Measurements from ENCODE around the gene ZBTB16. TPM values are rescaled to one million over a fixed set of nuclear protein-coding genes. Genes with fewer than 3 reads are reported as not detected.

ZBTB16 gene
- total and polyA plus RNA-seq, 7 donors = 9.9 to 197 (median 99.5) TPM

DNA sequence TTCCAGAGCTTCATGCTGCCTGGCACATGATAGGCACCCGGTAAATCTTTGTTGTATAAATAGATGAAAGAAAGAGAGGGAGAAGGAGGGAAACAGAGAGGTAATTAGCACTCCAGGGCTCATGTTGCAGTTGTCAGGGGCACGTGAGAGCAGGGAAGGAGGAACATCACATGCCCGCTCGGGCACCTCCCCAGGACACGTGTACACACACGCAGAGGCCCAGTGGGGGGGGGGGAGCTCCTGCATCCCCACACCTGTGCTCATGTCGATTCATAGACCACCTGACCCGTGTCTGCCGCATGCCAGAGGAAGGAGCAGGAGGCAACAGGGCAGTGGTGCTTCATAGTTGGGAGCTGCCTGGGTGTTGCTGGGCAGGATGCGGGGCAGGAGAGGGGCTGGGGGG lies 199.6 kb downstream of the ZBTB16 start:
- Histone ChIP-seq H3K9me3 (no peaks in the 10 kb centered on the region), H3K27ac (peak overlapping the region; percentile 77 to 85 (median 78)), H3K36me3 (peaks cover 0 to 19% (median 11%) of the 10 kb centered on the region in 4 donors), H3K27me3 (no peaks in the 10 kb centered on the region), H3K4me1 (peaks cover 0 to 66% (median 48%) of the 10 kb centered on the region in 4 donors), H3K4me3 (no peak overlapping the region)
- 68 to 76% methylated on average over 10 of the region's 10 CpGs for WGBS, 2 donors
- intact Hi-C loops (cut with DNase I) = loop anchor here (5.0 kb wide), 3 partner anchors 62 to 97 kb away; no protein-coding TSS in a partner anchor
- DNase-seq = peak; percentile 87
- TF ChIP-seq POLR2AphosphoS5 (IDR thresholded peaks at IDR 0.05) = peak in 3 of 4 donors; percentile 2 to 66 (median 62)
- TF ChIP-seq EP300 (IDR thresholded peaks at IDR 0.05) = no peak
- TF ChIP-seq CTCF (IDR thresholded peaks at IDR 0.05) = no peak

- Histone ChIP-seq H3K27me3 (no peaks in the 10 kb centered on the region), H3K9me3 (no peaks in the 10 kb centered on the region), H3K4me3 (no peak overlapping the region), H3K27ac (peak overlapping the region; percentile 77 to 85 (median 78)), H3K36me3 (peaks cover 0 to 16% (median 11%) of the 10 kb centered on the region in 4 donors), H3K4me1 (peaks cover 0 to 66% (median 48%) of the 10 kb centered on the region in 4 donors)
- WGBS, 2 donors = 65 to 77% methylated on average over 12 of the region's 12 CpGs
- TF ChIP-seq EP300 (IDR thresholded peaks at IDR 0.05) = no peak
- intact Hi-C loops (cut with DNase I) = loop anchor here (5.0 kb wide), 3 partner anchors 62 to 97 kb away; no protein-coding TSS in a partner anchor
- peak; percentile 78 for DNase-seq
Measured at GRCh38 chr11:114259551-114259983, 200.1 kb downstream of the ZBTB16 start.

- Histone ChIP-seq H3K4me1 (peaks cover 0 to 66% (median 48%) of the 10 kb centered on the region in 4 donors), H3K4me3 (no peak overlapping the region)
- intact Hi-C loops (cut with DNase I) = no loop called here
Measured at GRCh38 chr11:114260077-114260476, 200.6 kb downstream of the ZBTB16 start.

DNA sequence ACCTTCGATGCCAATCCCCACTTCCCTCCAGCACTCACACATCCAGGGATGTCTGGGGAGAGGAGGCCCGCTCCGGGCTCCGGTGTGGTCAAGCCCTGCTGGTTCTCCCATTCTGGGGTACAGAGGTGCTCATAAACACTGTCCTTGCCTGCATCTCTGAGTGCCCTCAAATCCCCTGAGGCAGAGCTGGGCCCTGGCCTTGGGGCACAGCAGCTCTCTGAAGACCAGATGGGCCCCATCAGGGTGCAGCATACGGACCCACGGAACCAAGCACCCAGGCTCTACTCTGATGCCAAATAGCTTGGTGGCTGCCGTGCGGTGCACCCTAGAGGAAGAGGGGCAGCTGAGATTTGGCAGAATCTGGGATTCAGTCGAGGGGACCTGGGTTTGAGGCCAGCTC lies 201.0 kb downstream of the ZBTB16 start:
- WGBS, 2 donors = 71 to 76% methylated on average over 9 of the region's 9 CpGs
- Histone ChIP-seq H3K4me3 (no peak overlapping the region), H3K27ac (peak overlapping the region; percentile 77 to 85 (median 78)), H3K27me3 (no peaks in the 10 kb centered on the region), H3K36me3 (peaks cover 0 to 12% (median 11%) of the 10 kb centered on the region in 4 donors), H3K9me3 (no peaks in the 10 kb centered on the region), H3K4me1 (peaks cover 0 to 66% (median 48%) of the 10 kb centered on the region in 4 donors)
- intact Hi-C loops (cut with DNase I) = no loop called here
- TF ChIP-seq CTCF (IDR thresholded peaks at IDR 0.05) = no peak
- TF ChIP-seq POLR2AphosphoS5 (IDR thresholded peaks at IDR 0.05) = no peak
- DNase-seq = peak; percentile 80

More at GRCh38 chr11:114260077-114260476, 200.6 kb downstream of the ZBTB16 start:
- peaks cover 0 to 12% (median 11%) of the 10 kb centered on the region in 4 donors for H3K36me3 ChIP-seq
- H3K27ac ChIP-seq = peak overlapping the region; percentile 77 to 85 (median 78)
- no peak for DNase-seq
- H3K27me3 ChIP-seq = no peaks in the 10 kb centered on the region
- H3K9me3 ChIP-seq = no peaks in the 10 kb centered on the region
- TF ChIP-seq POLR2AphosphoS5 (IDR thresholded peaks at IDR 0.05) = peak in 1 of 4 donors; percentile 46
- TF ChIP-seq EP300 (IDR thresholded peaks at IDR 0.05) = no peak
- no peak for TF ChIP-seq POLR2A (IDR thresholded peaks at IDR 0.05)
- 88 to 89% methylated on average over 6 of the region's 6 CpGs for WGBS, 2 donors

DNA sequence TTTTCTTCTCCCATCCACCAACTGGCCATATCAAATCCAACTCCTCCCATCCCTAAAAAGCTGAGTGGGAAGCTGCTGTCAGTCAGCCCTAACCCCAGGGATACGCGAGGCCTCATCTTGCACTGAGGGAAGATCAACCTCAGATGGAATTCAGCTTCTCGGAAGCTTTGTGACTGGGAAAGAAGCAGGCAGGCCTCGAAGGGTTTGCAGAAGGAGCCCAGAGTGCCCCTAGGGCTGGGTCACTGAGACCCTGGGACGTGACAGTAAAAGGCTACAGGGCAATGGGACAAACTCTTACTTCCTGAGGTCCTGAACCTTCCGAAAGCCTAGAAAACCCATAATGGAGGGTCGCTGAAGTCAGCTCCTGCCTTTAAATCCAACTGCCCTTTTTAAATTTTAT lies 202.3 kb downstream of the ZBTB16 start:
- intact Hi-C loops (cut with DNase I) = loop anchor here (1.0 kb wide), 3 partner anchors 225 to 365 kb away; no protein-coding TSS in a partner anchor
- Histone ChIP-seq H3K9me3 (no peaks in the 10 kb centered on the region), H3K36me3 (peaks cover 0 to 4% (median 2%) of the 10 kb centered on the region in 4 donors), H3K27me3 (no peaks in the 10 kb centered on the region), H3K27ac (peak overlapping the region in 1 of 4 donors; percentile 85), H3K4me3 (no peak overlapping the region), H3K4me1 (peaks cover 0 to 59% (median 40%) of the 10 kb centered on the region in 4 donors)
- TF ChIP-seq CTCF (IDR thresholded peaks at IDR 0.05) (no peak), POLR2AphosphoS5 (IDR thresholded peaks at IDR 0.05) (peak in 2 of 4 donors; percentile 14 to 24)
- DNase-seq = no peak
- WGBS, 2 donors = 85% methylated on average over 7 of the region's 7 CpGs

All from sigmoid colon (tissue), 7 donors.